PC-3 (cell line): ENCODE results near the gene TEKTIP1. TPM values are rescaled to one million over a fixed set of nuclear protein-coding genes. Genes with fewer than 3 reads are reported as not detected.
"Not testable (repeated sequence)": the region's sequence is repeated elsewhere in the genome, so short reads cannot be mapped to it uniquely, and the experiment has no call there.

Source experiments
- ATAC-seq: fragments of 200-7000 bp; cut with Tn5 transposase; 2 replicates; pipeline ENCODE4 v1.9.1; 2020; ENCODE audit warnings: mild to moderate bottlenecking, moderate library complexity
- BruUV-seq: library from RNA; stranded (reverse); fragments of 400-500 nt; replicated peaks from 2 replicates; lab custom pipeline; 2021; lab: Mats Ljungman, UMichigan
- CTCF ChIA-PET: fragments of 300-600 bp; sonication (Branson Sonifier 250); formaldehyde crosslinking; loops from one replicate; lab custom pipeline; 2022; ENCODE audit warnings: antibody characterized with exemption; lab: Charles Lee
- POLR2A ChIA-PET: fragments of 300-600 bp; sonication (Branson Sonifier 250); formaldehyde crosslinking; loops from one replicate; lab custom pipeline; 2022; ENCODE audit warnings: antibody characterized with exemption; ENCODE audit not compliant: unreplicated experiment; lab: Charles Lee
- DNase-seq: peaks from one replicate; pipeline ENCODE4 v3.0.0-alpha.2; 2015
- H2AFZ ChIP-seq: fragments of 300-600 bp; sonication (generic); 2 replicates; pipeline ENCODE4 v1.6.0; 2016; ENCODE audit warnings: antibody characterized with exemption, low read length
- H3F3A ChIP-seq: fragments of 300-600 bp; sonication (generic); one replicate; pipeline ENCODE4 v1.6.0; 2017; ENCODE audit warnings: antibody characterized with exemption, low read length, control low read depth, mild to moderate bottlenecking; ENCODE audit not compliant: unreplicated experiment
- H3K27ac ChIP-seq: fragments of 300-600 bp; sonication (generic); 2 replicates; pipeline ENCODE4 v1.5.1; 2016; ENCODE audit warnings: mild to moderate bottlenecking, low read length
- H3K27me3 ChIP-seq: fragments of 300-600 bp; sonication (generic); 2 replicates; pipeline ENCODE4 v1.6.1; 2016; ENCODE audit warnings: low read length, mixed read lengths
- H3K36me3 ChIP-seq: fragments of 300-600 bp; sonication (generic); 2 replicates; pipeline ENCODE4 v1.6.1; 2016; ENCODE audit warnings: low read depth, mixed run types, low read length, mixed read lengths
- H3K4me1 ChIP-seq: fragments of 300-600 bp; sonication (generic); 2 replicates; pipeline ENCODE4 v1.5.1; 2016; ENCODE audit warnings: low read length; ENCODE audit not compliant: insufficient read depth
- H3K4me2 ChIP-seq: fragments of 300-600 bp; sonication (generic); 2 replicates; pipeline ENCODE4 v1.6.0; 2016; ENCODE audit warnings: low read length
- H3K4me3 ChIP-seq: fragments of 300-600 bp; sonication (generic); 2 replicates; pipeline ENCODE4 v1.5.1; 2016; ENCODE audit warnings: mild to moderate bottlenecking, low read length, mixed read lengths
- H3K79me2 ChIP-seq: fragments of 300-600 bp; sonication (generic); 2 replicates; pipeline ENCODE4 v1.6.1; 2017; ENCODE audit warnings: low read length, mixed read lengths
- H3K9ac ChIP-seq: fragments of 300-600 bp; sonication (generic); 2 replicates; pipeline ENCODE4 v1.6.0; 2016; ENCODE audit warnings: mild to moderate bottlenecking, low read length
- H3K9me2 ChIP-seq: fragments of 300-600 bp; sonication (generic); replicated peaks from 2 replicates; pipeline ENCODE4 v1.6.1; 2016; ENCODE audit warnings: mixed run types, low read length, mixed read lengths
- H3K9me3 ChIP-seq: fragments of 300-600 bp; sonication (generic); 2 replicates; pipeline ENCODE4 v1.6.1; 2016; ENCODE audit warnings: low read length, mixed read lengths
- H4K20me1 ChIP-seq: fragments of 300-600 bp; sonication (generic); 2 replicates; pipeline ENCODE4 v1.6.1; 2016; ENCODE audit warnings: low read length, mixed read lengths
- EZH2 ChIP-seq: fragments of 300-600 bp; sonication (generic); IDR thresholded peaks from one replicate; pipeline ENCODE4 v1.6.1; 2017; ENCODE audit warnings: antibody characterized with exemption, mild to moderate bottlenecking, low read length; ENCODE audit not compliant: unreplicated experiment
- EZH2phosphoT487 ChIP-seq: fragments of 300-600 bp; sonication (generic); IDR thresholded peaks from 2 replicates; pipeline ENCODE4 v1.6.1; 2018; ENCODE audit warnings: mild to moderate bottlenecking, antibody characterized with exemption, low read length, borderline replicate concordance
- intact Hi-C: fragments of 100-400 bp; cut with micrococcal nuclease; formaldehyde crosslinking; loops from 2 replicates; pipeline ENCODE4 v1.9.0; 2023
- total RNA-seq: library from RNA; depleted of rRNA; stranded (reverse); fragments of >200 nt; gene quantifications from 2 replicates; pipeline ENCODE4 v1.2.3, GENCODE V29; 2014
- TF ChIP-seq, protein P1 (sequence below): fragments of 300-600 bp; sonication (generic); conservative IDR thresholded peaks from 2 replicates; pipeline ENCODE4 v1.5.1; 2017; ENCODE audit warnings: antibody characterized with exemption, low read depth, mild to moderate bottlenecking, low read length

Gene TEKTIP1
- total RNA-seq, 1 experiment from 2014 or later: not detected

DNA sequence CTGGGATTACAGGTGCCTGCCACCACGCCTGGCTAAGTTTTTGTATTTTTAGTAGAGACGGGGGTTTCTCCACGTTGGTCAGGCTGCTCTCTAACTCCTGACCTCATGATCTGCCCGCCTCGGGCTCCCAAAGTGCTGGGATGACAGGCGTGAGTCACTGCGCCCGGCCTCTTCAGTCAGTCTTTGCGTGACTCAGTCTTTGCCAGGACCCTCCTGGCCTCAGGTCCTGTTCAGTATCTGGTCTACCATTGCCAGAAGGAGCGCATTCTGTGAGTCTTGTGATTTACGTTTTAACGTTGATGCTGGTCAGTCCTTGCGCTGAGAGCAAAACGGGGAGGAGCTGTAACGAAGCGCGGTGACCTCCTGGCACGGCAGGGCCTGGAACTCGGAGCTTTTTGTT, 26.2 kb downstream of the TEKTIP1 start:
- POLR2A ChIA-PET: no interaction called here
- Histone ChIP-seq H3K4me2 (no peak overlapping the region), H3K27ac (peak overlapping the region; percentile 58), H2AFZ (no peak overlapping the region), H3F3A (no peaks in the 10 kb centered on the region), H3K4me3 (no peak overlapping the region), H3K9me2 (no peaks in the 10 kb centered on the region), H3K4me1 (peaks cover 12% of the 10 kb centered on the region), H4K20me1 (no peaks in the 10 kb centered on the region), H3K9me3 (no peaks in the 10 kb centered on the region), H3K79me2 (no peaks in the 10 kb centered on the region), H3K36me3 (no peaks in the 10 kb centered on the region), H3K27me3 (no peaks in the 10 kb centered on the region), H3K9ac (no peak overlapping the region)
- ATAC-seq (peak; percentile 87), DNase-seq (peak; percentile 68)
- CTCF ChIA-PET: no interaction called here
- TF ChIP-seq, protein P1, sequence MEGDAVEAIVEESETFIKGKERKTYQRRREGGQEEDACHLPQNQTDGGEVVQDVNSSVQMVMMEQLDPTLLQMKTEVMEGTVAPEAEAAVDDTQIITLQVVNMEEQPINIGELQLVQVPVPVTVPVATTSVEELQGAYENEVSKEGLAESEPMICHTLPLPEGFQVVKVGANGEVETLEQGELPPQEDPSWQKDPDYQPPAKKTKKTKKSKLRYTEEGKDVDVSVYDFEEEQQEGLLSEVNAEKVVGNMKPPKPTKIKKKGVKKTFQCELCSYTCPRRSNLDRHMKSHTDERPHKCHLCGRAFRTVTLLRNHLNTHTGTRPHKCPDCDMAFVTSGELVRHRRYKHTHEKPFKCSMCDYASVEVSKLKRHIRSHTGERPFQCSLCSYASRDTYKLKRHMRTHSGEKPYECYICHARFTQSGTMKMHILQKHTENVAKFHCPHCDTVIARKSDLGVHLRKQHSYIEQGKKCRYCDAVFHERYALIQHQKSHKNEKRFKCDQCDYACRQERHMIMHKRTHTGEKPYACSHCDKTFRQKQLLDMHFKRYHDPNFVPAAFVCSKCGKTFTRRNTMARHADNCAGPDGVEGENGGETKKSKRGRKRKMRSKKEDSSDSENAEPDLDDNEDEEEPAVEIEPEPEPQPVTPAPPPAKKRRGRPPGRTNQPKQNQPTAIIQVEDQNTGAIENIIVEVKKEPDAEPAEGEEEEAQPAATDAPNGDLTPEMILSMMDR: no peak
- no peak for TF ChIP-seq EZH2phosphoT487
- no peak for TF ChIP-seq EZH2
- intact Hi-C loops: no loop called here
- no TSS peak for BruUV-seq

DNA sequence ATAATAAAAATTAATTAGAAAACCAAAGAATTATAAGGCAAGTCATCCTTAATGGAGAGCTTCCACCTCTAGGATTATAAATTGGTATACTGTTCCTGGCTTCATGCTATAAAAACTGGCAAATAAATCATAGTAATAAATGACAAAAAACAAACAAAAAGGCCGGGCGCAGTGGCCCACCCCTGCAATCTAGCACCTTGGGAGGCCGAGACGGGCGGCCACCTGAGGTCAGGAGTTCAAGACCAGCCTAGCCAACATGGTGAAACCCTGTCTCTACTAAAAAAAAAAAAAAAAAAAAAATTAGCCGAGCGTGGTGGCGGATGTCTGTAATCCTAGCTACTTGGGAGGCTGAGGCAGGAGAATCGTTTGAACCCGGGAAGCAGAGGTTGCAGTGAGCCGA, 31.1 kb downstream of the TEKTIP1 start:
- H3K27ac ChIP-seq, H3F3A ChIP-seq, BruUV-seq, ATAC-seq, POLR2A ChIA-PET, DNase-seq, H3K36me3 ChIP-seq, CTCF ChIA-PET, H4K20me1 ChIP-seq, H2AFZ ChIP-seq, H3K4me2 ChIP-seq, intact Hi-C loops, H3K9me3 ChIP-seq, H3K9ac ChIP-seq, H3K27me3 ChIP-seq, H3K9me2 ChIP-seq, H3K4me3 ChIP-seq, H3K4me1 ChIP-seq: not testable (repeated sequence)
- peaks cover 10% of the 10 kb centered on the region for H3K79me2 ChIP-seq

DNA sequence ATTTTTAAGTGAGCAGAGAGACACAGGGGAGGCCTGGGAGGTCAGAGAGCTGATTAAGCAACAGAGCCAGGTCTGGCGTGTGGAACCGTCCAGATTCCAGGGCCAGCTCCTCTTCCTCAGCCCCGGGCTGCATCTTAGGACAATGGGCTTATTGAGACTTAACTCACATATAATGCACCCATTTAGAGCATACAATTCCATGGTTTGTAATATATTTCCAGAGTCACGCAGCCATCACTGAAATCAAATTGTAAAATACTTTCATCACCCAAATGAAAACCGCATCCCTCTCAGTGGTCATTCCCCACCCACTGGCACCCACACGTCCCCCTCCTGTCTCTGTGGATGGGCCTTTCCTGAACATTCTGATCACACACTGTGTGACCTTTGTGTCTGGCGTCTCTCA, 31.6 kb downstream of the TEKTIP1 start:
- peaks cover 4% of the 10 kb centered on the region; the same call in 1 of the 2 replicates for H3K4me1 ChIP-seq
- H3K36me3 ChIP-seq: peaks cover 3% of the 10 kb centered on the region; the same call in 1 of the 2 replicates
- H4K20me1 ChIP-seq: no peaks in the 10 kb centered on the region
- H3K27ac ChIP-seq: no peak overlapping the region
- peaks cover 12% of the 10 kb centered on the region for H3K79me2 ChIP-seq
- H3K9me2 ChIP-seq: no peaks in the 10 kb centered on the region
- ChIA-PET CTCF (no interaction called here), POLR2A (no interaction called here)
- no peak overlapping the region for H3K4me3 ChIP-seq
- intact Hi-C loops: no loop called here
- no peak overlapping the region for H3K4me2 ChIP-seq
- no peak for ATAC-seq
- H3F3A ChIP-seq: no peaks in the 10 kb centered on the region
- H2AFZ ChIP-seq: no peak overlapping the region
- H3K9ac ChIP-seq: no peak overlapping the region
- H3K27me3 ChIP-seq: no peaks in the 10 kb centered on the region
- no peak for TF ChIP-seq EZH2phosphoT487
- TF ChIP-seq, protein P1: no peak
- TF ChIP-seq EZH2: no peak
- no peak for DNase-seq
- H3K9me3 ChIP-seq: no peaks in the 10 kb centered on the region
- no TSS peak for BruUV-seq
